Astrocyte (in vitro differentiated cells and primary cell): ENCODE results near the gene OR51D1.

Experiments used
- CTCF ChIP-seq: IDR thresholded peaks from 2 replicates; pipeline ENCODE4 v1.5.1; 2011; ENCODE audit warnings: low read depth, mild to moderate bottlenecking, inconsistent platforms, low read length, moderate library complexity; ENCODE audit not compliant: insufficient read depth
- EZH2 ChIP-seq: IDR thresholded peaks from 2 replicates; pipeline ENCODE4 v1.6.1; 2012; ENCODE audit warnings: mild to moderate bottlenecking, low read length, inconsistent platforms; ENCODE audit not compliant: insufficient read depth

GRCh38 chr11:4593739-4594138 is 43.5 kb upstream of the OR51D1 start, which contains the start of gene OR52I1:
- TF ChIP-seq CTCF (no peak), EZH2 (no peak)
